Measurements from ENCODE around the gene SLC35A4.

GRCh38 chr5:140542972-140543371 lies 21.7 kb upstream of the SLC35A4 start:
- no peak for TF ChIP-seq EZH2 (IDR thresholded peaks at IDR 0.05)
- no peak for TF ChIP-seq POLR2AphosphoS5 (IDR thresholded peaks at IDR 0.05; ENCODE audit: borderline replicate concordance, low read depth, low read length)
